ENCODE measurements around the gene MCC.
"Not testable (repeated sequence)": the region's sequence is repeated elsewhere in the genome, so short reads cannot be mapped to it uniquely, and the experiment has no call there.

The MCC gene

DNA sequence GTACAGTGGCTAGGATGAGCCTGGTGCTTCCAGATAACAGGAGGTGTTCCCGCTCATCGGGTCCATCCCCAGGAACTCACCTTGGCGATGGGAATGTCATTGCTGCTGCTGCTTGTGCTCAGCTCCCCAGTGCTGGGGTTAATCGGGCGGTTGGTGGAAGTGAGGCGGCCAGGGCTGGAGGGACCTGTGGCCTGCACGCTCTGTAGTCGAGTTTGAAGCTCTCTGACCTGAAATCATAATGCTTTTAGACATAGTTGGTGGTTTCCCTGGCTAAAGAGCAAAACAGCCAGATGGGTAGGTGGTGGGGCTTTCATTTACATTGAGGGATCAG is 403.2 kb downstream of the MCC start:
- no peak for DNase-seq (ENCODE audit: low spot score)
- TF ChIP-seq, protein P1, sequence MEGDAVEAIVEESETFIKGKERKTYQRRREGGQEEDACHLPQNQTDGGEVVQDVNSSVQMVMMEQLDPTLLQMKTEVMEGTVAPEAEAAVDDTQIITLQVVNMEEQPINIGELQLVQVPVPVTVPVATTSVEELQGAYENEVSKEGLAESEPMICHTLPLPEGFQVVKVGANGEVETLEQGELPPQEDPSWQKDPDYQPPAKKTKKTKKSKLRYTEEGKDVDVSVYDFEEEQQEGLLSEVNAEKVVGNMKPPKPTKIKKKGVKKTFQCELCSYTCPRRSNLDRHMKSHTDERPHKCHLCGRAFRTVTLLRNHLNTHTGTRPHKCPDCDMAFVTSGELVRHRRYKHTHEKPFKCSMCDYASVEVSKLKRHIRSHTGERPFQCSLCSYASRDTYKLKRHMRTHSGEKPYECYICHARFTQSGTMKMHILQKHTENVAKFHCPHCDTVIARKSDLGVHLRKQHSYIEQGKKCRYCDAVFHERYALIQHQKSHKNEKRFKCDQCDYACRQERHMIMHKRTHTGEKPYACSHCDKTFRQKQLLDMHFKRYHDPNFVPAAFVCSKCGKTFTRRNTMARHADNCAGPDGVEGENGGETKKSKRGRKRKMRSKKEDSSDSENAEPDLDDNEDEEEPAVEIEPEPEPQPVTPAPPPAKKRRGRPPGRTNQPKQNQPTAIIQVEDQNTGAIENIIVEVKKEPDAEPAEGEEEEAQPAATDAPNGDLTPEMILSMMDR (IDR thresholded peaks at IDR 0.05; ENCODE audit: borderline replicate concordance, control extremely low read depth, extremely low read depth, insufficient read depth, missing control alignments) = no peak
- in situ Hi-C loops (cut with MboI; ENCODE audit: low sequenced_read_pairs, unreplicated experiment) = no loop called here

DNA sequence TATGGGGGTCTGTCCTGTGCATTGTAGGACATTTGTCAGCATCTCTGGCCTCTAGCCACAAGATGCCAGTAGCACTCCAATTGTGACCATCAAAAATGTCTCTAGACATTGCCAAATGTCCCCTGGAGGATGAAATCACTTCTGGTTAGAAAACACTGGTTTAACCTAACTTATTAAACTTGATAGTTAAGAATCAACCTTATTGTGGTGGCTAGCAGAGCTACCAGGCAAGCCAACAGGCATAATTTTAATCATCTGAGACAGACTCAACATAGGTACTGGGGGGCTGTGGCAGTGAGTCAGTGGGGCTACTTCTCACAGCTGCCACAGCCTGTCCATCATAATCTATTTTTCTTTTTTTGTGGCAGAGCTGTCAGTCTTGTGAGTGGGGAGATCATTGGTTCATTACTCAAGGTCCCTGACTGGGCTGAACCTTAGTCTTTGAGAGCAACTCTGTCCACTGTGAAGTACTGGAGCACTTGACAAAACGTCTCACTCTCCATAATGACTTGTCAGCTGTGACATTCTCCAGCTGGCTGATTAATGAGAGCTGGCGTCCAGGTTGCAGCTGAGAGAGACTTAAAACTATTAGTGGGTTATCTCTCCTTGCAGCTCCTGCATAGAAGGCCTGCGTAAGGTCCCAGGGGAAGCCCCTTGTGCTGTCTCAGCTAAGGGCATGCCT is 403.7 kb downstream of the MCC start:
- in situ Hi-C loops (cut with MboI; ENCODE audit: low sequenced_read_pairs, unreplicated experiment) = no loop called here
- TF ChIP-seq, protein P1 (IDR thresholded peaks at IDR 0.05; ENCODE audit: borderline replicate concordance, control extremely low read depth, extremely low read depth, insufficient read depth, missing control alignments) = no peak

DNA sequence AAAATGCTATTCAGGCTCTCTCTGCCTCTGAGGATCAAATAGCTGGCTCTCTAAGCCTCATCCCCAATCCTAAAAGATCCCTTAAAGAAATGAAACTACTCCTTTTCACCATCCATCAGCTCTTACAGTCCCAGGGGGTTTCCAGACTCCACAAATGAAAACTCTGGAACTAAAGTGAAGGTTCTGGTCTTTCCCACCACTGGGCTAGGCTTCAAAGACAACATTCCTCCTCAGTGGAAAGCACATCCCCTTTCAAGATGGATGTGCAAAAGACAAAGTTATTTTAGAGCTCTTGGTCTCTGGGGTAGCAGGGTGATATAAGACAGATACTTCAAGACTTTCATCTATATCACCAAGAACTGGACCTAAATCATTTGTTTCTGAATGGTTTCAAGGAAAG is 404.8 kb downstream of the MCC start:
- in situ Hi-C loops (cut with MboI; ENCODE audit: low sequenced_read_pairs, unreplicated experiment) = no loop called here
- no peak for DNase-seq (ENCODE audit: low spot score)
- TF ChIP-seq, protein P1 (IDR thresholded peaks at IDR 0.05; ENCODE audit: borderline replicate concordance, control extremely low read depth, extremely low read depth, insufficient read depth, missing control alignments) = no peak

More for the DNA sequence above, 403.7 kb downstream of the MCC start:
- no peak for DNase-seq (ENCODE audit: low spot score)

- TF ChIP-seq, protein P1 (IDR thresholded peaks at IDR 0.05; ENCODE audit: borderline replicate concordance, control extremely low read depth, extremely low read depth, insufficient read depth, missing control alignments) = no peak
- in situ Hi-C loops (cut with MboI; ENCODE audit: low sequenced_read_pairs, unreplicated experiment) = no loop called here
- DNase-seq (ENCODE audit: low spot score) = no peak
Observed at GRCh38 chr5:113082547-113082905, 405.7 kb downstream of the MCC start.

DNA sequence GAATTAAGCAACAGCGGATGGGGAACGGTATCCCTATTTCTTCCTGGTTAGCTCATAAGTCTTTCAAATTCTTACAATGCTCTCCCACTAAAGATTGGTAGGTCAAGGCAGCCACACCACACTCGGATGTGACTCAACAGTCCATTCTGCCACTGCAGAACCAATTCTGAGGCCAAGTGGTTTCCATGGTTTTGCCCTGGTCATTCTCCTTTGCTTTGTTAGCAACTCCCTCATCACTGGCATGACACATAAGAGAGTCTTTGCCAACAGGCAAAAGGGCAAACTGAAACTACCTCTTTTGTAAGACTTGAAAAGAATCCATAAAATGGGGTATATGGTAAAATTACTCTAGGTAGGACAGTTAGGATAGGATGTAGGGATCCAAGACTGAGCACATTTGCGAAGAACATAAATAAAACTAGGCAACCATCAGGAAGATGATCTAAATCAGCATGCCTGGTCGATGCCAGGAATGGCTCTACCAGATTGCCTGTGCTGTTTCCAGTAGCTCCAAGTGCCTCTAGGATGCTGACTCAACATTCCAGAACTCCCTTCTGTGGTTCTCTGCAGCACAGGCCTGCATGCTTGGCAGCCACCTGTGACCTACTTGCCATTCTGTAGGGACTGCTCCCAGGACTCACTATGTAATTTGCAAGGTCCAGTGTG is 406.2 kb downstream of the MCC start:
- in situ Hi-C loops (cut with MboI; ENCODE audit: low sequenced_read_pairs, unreplicated experiment) = no loop called here
- TF ChIP-seq, protein P1 (IDR thresholded peaks at IDR 0.05; ENCODE audit: borderline replicate concordance, control extremely low read depth, extremely low read depth, insufficient read depth, missing control alignments) = no peak
- no peak for DNase-seq (ENCODE audit: low spot score)

DNA sequence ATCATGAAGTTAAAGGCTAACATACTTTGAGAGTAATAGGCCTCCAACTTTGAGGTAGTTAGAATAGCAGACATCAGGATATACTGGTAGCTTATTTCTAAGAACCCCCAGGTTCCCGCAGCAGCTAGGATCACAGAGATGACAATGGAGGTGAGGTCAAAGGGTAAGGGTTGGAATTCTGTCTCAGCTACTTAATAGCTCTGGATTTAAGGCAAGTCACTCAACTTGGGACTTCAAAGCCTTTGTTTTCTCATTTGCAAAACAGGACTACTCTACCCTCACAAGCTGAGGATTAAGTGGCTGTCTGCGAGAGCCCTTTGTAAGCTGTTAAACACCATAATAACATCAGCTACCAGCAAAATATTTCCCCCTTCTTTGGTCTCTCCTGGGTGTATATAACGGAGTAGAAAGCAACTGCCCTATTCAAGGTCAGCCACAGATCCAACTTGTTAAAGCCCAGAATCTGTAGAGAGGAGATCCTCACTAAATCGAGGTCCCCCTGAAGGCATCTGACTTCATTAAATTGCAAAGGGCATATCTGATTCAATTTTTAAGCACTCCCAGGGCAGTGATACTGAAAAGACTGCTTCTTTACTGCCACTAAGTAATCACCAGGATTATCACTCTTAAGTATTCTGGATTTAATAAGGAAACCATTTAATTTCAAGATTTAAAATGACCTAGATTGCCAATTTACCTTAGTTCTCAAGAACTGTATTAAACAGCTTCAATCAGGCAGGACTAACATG is 407.0 kb downstream of the MCC start:
- TF ChIP-seq, protein P1 (IDR thresholded peaks at IDR 0.05; ENCODE audit: borderline replicate concordance, control extremely low read depth, extremely low read depth, insufficient read depth, missing control alignments) = no peak
- in situ Hi-C loops (cut with MboI; ENCODE audit: low sequenced_read_pairs, unreplicated experiment) = no loop called here
- no peak for DNase-seq (ENCODE audit: low spot score)

DNA sequence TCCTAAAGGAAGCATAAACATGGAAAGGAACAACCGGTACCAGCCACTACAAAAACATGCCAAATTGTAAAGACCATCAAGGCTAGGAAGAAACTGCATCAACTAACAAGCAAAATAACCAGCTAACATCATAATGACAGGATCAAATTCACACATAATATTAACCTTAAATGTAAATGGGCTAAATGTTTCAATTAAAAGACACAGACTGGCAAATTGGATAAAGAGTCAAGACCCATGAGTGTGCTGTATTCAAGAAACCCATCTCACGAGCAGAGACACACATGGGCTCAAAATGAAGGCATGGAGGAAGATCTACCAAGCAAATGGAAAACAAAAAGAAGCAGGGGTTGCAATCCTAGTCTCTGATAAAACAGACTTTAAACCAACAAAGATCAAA is 411.6 kb downstream of the MCC start:
- DNase-seq (ENCODE audit: low spot score); in situ Hi-C loops (cut with MboI; ENCODE audit: low sequenced_read_pairs, unreplicated experiment): not testable (repeated sequence)

Measured in GM13976 (cell line).